GM18870 (cell line): ENCODE data around the gene NSMF.

Experiments
- ATAC-seq: cut with Tn5 transposase; IDR thresholded peaks from one replicate; pipeline ENCODE4 v1.9.1; 2021; ENCODE audit warnings: moderate library complexity; ENCODE audit not compliant: unreplicated experiment

The NSMF gene

DNA sequence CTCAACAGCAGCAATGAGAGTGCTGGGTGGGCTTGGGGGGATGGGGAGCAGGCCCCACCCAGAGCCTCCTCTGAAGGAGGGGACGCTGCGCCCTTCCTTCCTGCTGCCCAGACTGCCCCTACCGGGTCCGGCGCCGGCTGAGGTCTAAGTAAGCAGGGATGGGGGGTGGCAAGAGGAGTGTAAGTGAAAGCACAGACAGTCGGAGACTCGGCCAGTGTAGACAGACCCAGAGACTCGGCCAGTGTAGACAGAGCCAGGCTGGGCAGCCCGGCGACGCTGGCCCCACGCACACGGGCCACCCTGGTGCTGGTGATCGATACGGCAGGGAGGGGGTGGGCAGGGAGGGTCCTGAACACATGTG lies 10.6 kb downstream of the NSMF start:
- no peak for ATAC-seq

GRCh38 chr9:137447722-137448601 lies 11.2 kb downstream of the NSMF start:
- no peak for ATAC-seq

DNA sequence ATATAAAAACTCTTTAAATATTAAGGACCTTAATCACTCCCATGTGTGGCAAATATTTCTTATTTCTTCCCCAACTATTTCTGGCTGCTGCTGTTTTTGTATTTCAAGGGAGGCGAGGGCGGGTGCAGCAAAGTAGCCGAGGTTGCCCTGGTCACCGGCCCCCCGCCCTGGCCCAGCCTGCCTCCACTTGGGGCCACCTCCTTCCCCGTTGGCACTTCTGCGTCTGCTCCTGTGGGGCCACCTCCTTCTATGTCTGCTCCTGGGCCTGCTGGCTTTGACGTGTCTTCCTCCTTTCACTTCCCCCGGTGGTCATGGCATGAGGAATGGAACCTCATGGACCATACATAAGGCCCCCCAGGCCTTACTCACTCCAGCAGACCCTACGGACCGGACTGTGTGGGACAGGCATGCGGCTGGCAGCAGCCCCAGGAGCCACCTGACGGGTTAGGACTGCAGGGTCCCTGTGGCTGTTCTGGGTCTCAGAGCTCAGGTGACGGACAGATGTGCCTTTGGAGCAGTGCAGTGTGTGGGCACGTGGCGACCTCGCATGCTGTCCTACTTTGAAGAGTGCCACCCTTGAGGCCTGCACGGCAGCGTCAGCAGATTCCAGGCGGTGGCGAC lies 12.2 kb downstream of the NSMF start:
- no peak for ATAC-seq

DNA sequence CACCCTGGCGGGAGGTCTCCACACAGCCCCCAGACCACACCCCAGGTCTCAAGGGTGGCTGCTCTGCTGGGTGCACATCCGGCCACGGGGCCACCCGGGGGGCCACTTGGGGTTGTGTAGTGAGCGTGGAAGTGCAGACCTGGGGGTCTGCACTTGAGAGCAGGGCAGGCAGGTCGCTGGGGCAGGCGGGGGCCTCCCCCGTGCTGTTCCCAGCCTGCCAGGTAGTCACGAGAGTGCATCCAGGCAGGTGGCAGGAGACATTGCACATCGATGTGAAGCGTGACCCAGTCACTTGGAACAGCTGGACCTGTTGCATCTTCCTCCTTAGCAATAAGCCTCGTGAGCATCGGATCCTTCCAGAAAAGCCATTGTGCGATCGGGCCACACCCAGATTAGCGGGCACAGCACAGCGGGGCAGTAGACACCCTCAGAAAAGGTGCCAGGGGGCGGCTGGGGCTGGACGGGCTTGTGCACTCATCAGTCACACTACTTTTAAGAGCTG lies 13.2 kb downstream of the NSMF start:
- no peak for ATAC-seq

- no peak for ATAC-seq
These were observed 13.8 kb downstream of the NSMF start for GRCh38 chr9:137445275-137445807.

DNA sequence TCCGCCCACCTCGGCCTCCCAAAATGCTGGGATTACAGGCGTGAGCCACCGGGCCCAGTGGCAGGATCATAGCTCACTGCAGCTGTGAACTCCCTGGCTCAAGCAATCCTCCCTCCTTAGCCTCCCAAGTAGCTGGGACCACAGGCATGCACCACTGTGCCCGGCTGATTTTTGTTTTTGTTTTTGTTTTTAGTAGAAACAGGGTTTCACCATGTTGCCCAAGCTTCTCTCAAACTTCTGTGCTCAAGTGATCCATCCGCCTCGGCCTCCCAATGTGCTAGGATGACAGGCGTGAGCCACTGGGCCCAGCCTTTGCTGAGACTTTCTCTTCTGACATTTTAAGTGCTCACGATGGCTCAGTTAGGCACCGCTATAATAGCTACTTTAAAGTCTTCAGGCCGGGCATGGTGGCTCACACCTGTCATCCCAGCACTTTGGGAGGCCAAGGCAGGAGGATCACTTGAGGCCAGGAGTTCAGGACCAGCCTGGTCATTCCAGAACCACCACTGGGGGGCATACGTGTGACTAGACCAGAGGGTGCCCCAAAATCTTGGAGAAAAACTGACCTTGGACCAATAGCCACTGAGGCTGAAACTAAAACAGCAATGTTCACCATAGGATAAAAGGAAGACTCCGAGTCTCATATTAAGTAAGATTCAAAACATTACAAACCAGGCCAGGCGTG lies 14.9 kb downstream of the NSMF start:
- ATAC-seq: no peak

GRCh38 chr9:137441935-137442321 lies 17.2 kb downstream of the NSMF start:
- ATAC-seq: no peak

GRCh38 chr9:137441289-137441934 lies 17.7 kb downstream of the NSMF start, which contains the start of gene ENTPD8:
Gene ENTPD8, minus strand, starts transcription at chr9:137441357. Its CDS starts 3,072 bp downstream, at chr9:137438285.
- no peak for ATAC-seq

- no peak for ATAC-seq
These were observed 19.9 kb downstream of the NSMF start for GRCh38 chr9:137439158-137439714.

- no peak for ATAC-seq
These were observed 20.5 kb downstream of the NSMF start for GRCh38 chr9:137438591-137439157.

DNA sequence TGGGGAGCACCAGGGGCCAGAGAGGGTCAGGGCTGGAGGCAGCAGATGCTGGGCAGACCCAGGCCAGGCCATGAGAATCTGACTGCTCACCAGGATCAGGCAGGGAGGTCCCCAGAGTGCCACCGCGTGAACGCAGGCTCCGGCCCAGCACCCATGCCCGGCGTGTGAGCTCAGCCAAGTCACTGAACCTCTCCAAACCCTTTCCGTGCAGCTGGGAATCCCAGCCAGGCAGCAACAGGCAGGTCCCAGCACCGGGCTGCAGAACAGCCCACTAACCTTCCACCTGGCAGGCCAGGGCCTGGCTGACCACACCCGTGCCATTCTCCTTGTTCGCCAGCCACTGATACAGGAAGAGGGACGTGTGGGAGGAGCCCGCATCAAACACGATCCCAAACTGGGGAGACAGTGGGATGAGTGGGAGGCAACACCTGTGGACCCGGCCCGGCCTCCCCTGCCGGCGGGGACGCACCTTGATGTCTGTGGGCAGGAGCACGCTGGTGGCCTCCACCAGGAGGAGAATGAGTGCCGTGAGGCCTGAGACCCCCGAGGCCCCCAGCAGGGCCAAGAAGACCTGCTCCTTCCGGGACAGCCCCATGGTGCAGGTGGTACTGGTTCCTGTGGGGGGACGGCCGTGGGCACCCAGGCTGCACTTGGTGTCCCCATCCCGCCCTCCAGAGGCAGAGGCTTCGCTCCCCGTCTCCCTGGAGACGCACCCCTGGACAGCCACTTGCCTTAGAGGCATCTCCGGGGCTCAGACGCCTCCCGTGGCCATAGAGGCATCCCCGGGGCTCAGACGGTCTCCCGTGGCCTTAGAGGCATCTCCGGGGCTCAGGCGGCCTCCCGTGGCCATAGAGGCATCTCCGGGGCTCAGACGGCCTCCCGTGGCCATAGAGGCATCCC lies 21.2 kb downstream of the NSMF start:
- ATAC-seq: no peak

GRCh38 chr9:137436761-137437600 lies 22.2 kb downstream of the NSMF start:
- ATAC-seq: no peak

GRCh38 chr9:137435980-137436760 lies 23.0 kb downstream of the NSMF start:
- ATAC-seq: no peak

DNA sequence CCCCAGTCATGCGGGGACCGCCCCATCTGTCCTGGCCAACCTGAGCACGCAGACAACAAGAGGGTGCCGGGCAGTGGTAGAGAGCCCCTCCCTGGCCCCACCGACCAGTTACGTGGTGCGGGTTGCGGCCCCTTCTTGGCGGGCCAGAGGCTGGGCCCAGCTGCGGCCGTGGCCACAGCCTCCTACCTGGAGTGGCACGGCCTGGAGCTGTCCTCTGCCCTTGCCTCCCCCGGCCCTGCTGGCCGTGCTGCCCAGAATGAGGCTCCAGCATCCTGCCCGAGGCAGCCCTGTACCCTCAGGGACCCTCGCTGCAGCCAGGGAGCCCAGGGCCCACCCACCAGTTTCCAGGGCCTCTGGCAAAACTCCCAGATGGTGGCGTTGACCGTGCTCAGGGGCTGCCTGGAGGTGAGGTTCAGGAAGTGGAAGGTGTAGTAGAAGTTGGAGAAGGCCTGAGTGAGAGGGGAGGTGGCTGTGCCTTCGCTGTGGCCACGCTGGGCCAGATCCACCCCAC lies 23.7 kb downstream of the NSMF start:
- no peak for ATAC-seq

- no peak for ATAC-seq
These were observed 24.4 kb downstream of the NSMF start for GRCh38 chr9:137434498-137435380.

GRCh38 chr9:137433916-137434431 lies 25.2 kb downstream of the NSMF start:
- no peak for ATAC-seq
